K562 (cell line): ENCODE data around the gene TRIM4.

ENCODE experiments used
- BACH1 ChIP-seq: fragments of 200-800 bp; sonication (Bioruptor generic); IDR thresholded peaks from 2 replicates; pipeline ENCODE4 v1.6.1; 2016; ENCODE audit warnings: missing genetic modification characterization, missing compliant biosample characterization
- CBX5 ChIP-seq: IDR thresholded peaks from 2 replicates; pipeline ENCODE4 v1.6.1; 2014; ENCODE audit warnings: low read depth, borderline replicate concordance
- CHD7 ChIP-seq: fragments of 200-600 bp; sonication (generic); IDR thresholded peaks from one replicate; pipeline ENCODE4 v1.6.1; 2012; ENCODE audit warnings: mild to moderate bottlenecking, low read depth, low read length, inconsistent platforms
- PATZ1 ChIP-seq: fragments of 250-450 bp; sonication (Bioruptor Pico); IDR thresholded peaks from 2 replicates; pipeline ENCODE4 v1.5.0; 2020; ENCODE audit warnings: mild to moderate bottlenecking, borderline replicate concordance
- POLR2G ChIP-seq: fragments of 200-400 bp; formaldehyde crosslinking; IDR thresholded peaks from 2 replicates; pipeline ENCODE4 v1.6.1; 2017; ENCODE audit warnings: low read depth, mild to moderate bottlenecking, antibody characterized with exemption, low read length, moderate library complexity
- USF2 ChIP-seq: sonication (generic); formaldehyde crosslinking; IDR thresholded peaks from 2 replicates; pipeline ENCODE4 v1.5.0; 2020; ENCODE audit warnings: missing genetic modification reagents
- ZEB2 ChIP-seq: fragments of 450-650 bp; IDR thresholded peaks from 2 replicates; pipeline ENCODE4 v1.6.1; 2016

GRCh38 chr7:99958564-99959227 is 39.4 kb upstream of the TRIM4 start:
- TF ChIP-seq CHD7 (no peak), ZEB2 (no peak), POLR2G (no peak), PATZ1 (CRISPR knock-in tag) (no peak), USF2 (CRISPR knock-in tag) (no peak), BACH1 (tag) (no peak), CBX5 (no peak)
